ENCODE results near the gene KIF21B.
"Not testable (repeated sequence)": the region's sequence is repeated elsewhere in the genome, so short reads cannot be mapped to it uniquely, and the experiment has no call there.

The KIF21B gene

DNA sequence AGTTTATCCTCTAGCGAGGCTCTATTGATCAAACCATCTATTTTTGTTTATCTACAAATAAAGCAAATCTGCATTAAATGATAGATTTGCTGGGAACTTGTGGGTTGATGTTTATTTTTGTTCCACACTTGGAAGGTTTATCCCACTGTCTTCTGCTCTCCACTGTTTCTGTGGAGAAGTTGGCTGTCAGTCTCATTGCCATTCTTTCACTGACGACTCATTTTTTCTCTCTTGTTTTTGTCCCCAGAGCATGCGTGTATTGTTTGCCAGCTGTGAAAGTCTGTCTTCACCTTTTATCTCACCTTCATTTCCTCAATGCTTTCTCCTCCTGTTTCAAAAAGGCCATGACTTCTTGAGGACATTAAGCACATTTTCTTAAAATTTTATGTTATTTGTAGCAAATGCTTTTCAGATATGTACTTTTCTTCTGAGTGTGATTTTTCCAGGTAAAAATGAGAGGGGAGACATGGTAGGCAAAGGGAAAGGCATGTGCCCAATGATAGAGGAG is 76.4 kb downstream of the KIF21B start:
- no peak overlapping the region for H3K4me3 ChIP-seq (ENCODE audit: control insufficient read depth, low read depth, low read length)
- no peak for DNase-seq (ENCODE audit: low read depth)
- TF ChIP-seq, protein P1, sequence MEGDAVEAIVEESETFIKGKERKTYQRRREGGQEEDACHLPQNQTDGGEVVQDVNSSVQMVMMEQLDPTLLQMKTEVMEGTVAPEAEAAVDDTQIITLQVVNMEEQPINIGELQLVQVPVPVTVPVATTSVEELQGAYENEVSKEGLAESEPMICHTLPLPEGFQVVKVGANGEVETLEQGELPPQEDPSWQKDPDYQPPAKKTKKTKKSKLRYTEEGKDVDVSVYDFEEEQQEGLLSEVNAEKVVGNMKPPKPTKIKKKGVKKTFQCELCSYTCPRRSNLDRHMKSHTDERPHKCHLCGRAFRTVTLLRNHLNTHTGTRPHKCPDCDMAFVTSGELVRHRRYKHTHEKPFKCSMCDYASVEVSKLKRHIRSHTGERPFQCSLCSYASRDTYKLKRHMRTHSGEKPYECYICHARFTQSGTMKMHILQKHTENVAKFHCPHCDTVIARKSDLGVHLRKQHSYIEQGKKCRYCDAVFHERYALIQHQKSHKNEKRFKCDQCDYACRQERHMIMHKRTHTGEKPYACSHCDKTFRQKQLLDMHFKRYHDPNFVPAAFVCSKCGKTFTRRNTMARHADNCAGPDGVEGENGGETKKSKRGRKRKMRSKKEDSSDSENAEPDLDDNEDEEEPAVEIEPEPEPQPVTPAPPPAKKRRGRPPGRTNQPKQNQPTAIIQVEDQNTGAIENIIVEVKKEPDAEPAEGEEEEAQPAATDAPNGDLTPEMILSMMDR (conservative IDR thresholded peaks at IDR 0.05; ENCODE audit: control insufficient read depth, insufficient read depth, low read depth, low read length) = no peak

DNA sequence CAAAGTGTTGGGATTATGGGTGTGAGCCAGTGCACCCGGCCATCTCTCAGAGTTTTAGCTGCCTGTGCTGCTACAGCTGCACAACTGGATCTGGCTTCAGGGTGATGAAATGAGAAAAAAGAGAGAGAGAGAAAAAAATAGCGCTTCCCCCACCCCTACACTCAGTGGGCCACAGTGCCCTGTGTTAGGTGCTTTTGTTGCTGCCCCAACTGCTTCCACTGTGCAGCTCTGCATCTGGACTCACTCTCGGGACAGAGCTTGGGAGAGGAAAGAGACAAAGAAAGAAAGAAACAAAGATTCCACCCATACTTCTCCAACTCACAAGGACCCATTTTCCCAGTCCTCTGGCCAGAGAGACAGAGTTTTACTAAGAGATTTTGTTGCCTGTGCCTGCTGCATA is 78.4 kb downstream of the KIF21B start:
- TF ChIP-seq, protein P1 (conservative IDR thresholded peaks at IDR 0.05; ENCODE audit: control insufficient read depth, insufficient read depth, low read depth, low read length) = no peak
- no peak for DNase-seq (ENCODE audit: low read depth)
- no peak overlapping the region for H3K4me3 ChIP-seq (ENCODE audit: control insufficient read depth, low read depth, low read length)

DNA sequence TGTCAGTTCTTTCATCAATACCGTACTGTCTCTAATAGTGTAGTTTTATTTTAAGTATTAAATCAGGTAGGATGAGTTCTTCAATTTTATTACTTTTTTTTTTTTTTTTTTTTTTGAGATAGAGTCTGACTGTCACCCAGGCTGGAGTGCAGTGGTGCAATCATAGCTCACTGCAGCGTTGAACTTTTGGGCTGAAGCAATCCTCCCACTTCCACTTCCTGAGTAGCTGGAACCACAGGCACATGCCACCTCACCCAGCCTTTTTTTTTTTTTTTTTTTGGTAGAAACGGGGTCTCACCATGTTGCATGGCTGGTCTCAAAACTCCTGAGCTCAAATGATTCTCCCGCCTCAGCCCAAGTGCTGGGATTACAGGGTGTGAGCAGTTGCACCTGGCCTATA is 84.6 kb downstream of the KIF21B start:
- TF ChIP-seq, protein P1 (conservative IDR thresholded peaks at IDR 0.05; ENCODE audit: control insufficient read depth, insufficient read depth, low read depth, low read length) = no peak
- DNase-seq (ENCODE audit: low read depth) = no peak
- no peak overlapping the region for H3K4me3 ChIP-seq (ENCODE audit: control insufficient read depth, low read depth, low read length)

DNA sequence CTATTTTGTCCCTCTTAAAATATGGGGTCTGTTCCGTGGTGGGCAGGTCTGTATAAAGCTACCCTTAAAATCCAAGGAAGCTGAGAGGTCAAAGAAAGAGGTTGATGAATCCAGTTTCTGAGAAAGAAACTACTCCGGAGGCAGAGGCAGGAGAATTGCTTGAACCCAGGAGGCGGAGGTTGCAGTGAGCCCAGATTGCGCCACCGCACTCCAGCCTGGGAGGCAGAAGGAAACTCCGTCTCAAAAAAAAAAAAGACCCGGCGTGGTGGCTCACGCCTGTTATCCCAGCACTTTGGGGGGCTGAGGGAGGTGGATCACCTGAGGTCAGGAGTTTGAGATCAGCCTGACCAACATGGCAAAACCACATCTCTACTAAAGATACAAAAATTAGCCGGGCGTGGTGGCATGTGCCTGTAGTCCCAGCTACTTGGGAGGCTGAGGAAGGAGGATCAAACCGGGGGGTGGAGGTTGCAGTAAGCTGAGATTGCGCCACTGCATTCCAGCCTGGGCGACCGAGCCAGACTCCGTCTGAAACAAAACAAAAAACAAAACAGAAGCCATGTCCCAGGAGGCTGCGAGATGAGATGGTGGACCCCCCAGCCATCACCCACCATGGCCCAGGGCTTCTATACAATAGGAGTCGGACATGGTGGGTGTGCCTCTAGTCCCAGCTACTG is 88.1 kb downstream of the KIF21B start:
- H3K4me3 ChIP-seq (ENCODE audit: control insufficient read depth, low read depth, low read length); DNase-seq (ENCODE audit: low read depth): not testable (repeated sequence)

DNA sequence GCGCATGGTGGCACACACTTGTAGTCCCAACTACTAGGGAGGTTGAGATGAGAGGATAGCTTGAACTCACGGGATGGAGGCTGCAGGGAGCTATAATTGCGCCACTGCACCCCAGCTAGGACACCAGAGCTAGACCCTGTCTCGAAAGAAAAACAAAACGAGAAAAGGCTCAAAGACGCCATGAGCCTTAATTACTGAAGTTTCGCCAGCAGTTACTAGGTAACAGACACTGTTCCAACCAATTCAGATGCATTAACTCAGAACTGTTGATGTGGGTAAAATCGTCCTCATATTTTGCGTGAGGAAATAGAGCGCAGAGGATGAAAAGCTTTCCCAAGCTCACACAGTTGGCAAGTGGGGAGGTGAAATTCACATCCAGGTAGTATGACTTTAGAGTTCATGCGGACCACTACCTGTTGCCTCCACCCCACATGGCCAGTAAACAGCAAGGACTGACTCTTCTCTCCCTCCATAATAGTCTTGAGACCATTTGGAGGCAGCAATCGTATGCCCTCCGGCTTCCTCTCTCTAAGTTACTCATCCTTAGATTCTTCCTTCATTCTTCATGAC is 88.8 kb downstream of the KIF21B start:
- TF ChIP-seq, protein P1 (conservative IDR thresholded peaks at IDR 0.05; ENCODE audit: control insufficient read depth, insufficient read depth, low read depth, low read length) = no peak
- no peak overlapping the region for H3K4me3 ChIP-seq (ENCODE audit: control insufficient read depth, low read depth, low read length)
- DNase-seq (ENCODE audit: low read depth) = no peak

DNA sequence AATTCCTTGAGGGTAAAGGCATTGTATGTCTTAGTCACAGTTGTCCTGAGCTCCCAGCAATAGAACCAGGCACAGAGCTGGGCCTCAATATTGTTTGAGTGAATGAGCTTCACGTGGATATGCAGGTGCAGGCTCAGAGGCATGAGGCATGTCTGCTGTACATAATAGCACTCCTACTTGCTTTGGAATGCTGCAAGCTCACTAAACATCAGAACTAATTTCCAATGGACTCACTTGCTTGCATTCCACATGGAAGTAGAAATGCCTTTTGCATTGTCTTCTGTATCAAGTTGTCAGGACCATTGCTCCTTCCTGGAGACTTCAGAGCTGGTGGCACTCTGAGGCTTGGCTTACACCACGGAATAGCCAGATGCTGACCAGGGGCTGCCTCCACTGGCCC is 91.7 kb downstream of the KIF21B start:
- no peak for DNase-seq (ENCODE audit: low read depth)
- TF ChIP-seq, protein P1 (conservative IDR thresholded peaks at IDR 0.05; ENCODE audit: control insufficient read depth, insufficient read depth, low read depth, low read length) = no peak
- no peak overlapping the region for H3K4me3 ChIP-seq (ENCODE audit: control insufficient read depth, low read depth, low read length)

DNA sequence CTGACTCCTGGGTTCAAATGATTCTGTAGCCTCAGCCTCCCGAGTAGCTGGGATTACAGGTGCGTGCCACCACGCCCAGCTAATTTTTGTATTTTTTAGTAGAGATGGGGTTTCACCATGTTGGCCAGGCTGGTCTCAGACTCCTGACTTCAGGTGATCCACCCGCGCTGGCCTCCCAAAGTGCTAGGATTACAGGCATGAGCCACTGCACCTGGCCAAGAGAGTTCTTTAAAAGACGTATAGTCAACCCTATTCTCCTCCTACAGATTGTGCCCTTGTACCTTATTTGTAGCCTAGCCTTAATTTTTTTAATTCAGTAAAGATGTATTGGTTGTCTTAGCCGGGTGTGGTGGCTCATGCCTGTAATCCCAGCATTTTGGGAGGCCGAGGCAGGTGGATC is 93.2 kb downstream of the KIF21B start:
- DNase-seq (ENCODE audit: low read depth); H3K4me3 ChIP-seq (ENCODE audit: control insufficient read depth, low read depth, low read length): not testable (repeated sequence)
